Endometrial microvascular endothelial cells (primary cell): ENCODE data around the gene ZNF750. TPM values are rescaled to one million over a fixed set of nuclear protein-coding genes. Genes with fewer than 3 reads are reported as not detected.
"Not testable (repeated sequence)": the region's sequence is repeated elsewhere in the genome, so short reads cannot be mapped to it uniquely, and the experiment has no call there.

Experiments used
- in situ Hi-C: cut with HindIII; loops from 2 replicates; pipeline ENCODE4 v1.10.0; 2017; ENCODE audit warnings: low sequenced_read_pairs, low pct_unique_long_range_greater_than_20kb; ENCODE audit errors: inconsistent ontology term
- total RNA-seq: library from RNA; depleted of rRNA; stranded (reverse); fragments of >200 nt; gene quantifications from one replicate; pipeline ENCODE4 v1.2.3, GENCODE V29; 2015; ENCODE audit errors: inconsistent ontology term

Gene ZNF750
- total RNA-seq, 1 donor from 2014 or later = 0.09 TPM

GRCh38 chr17:82787081-82787848, 52.6 kb downstream of the ZNF750 start:
- in situ Hi-C loops = no loop called here

GRCh38 chr17:82786427-82786826, 53.4 kb downstream of the ZNF750 start:
- in situ Hi-C loops = no loop called here

DNA sequence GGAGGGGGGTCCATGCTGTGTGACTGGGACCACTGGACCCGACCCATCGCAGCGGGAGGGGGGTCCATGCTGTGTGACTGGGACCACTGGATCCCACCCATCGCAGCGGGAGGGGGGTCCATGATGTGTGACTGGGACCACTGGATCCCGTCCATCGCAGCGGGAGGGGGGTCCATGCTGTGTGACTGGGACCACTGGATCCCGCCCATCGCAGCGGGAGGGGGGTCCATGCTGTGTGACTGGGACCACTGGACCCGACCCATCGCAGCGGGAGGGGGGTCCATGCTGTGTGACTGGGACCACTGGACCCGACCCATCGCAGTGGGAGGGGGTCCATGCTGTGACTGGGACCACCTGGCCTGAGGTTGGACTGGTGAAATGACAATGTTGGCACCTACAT, 54.2 kb downstream of the ZNF750 start:
- in situ Hi-C loops = not testable (repeated sequence)

GRCh38 chr17:82783498-82783897, 56.3 kb downstream of the ZNF750 start:
- in situ Hi-C loops = no loop called here

- in situ Hi-C loops = no loop called here
Measured at GRCh38 chr17:82782657-82783207, 57.1 kb downstream of the ZNF750 start.

DNA sequence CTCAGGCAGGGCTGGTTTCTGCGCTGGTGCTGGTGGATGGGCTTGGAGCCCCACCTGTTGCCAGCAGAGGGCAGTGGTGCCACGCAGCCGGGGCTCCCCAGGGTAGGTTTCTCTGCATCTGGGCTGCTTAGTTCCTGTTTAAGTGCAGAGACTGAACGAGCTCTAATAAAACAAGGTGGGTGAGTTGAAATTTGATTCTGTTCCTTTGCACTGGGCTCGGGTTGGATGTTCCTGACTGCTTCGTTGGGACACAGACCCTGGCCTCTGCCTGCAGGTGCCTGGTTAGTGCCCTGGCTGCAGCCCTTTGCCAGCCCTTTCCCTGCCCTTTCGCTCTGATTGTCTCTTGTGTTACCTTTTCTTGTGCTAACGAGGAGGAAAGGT, 57.9 kb downstream of the ZNF750 start:
- in situ Hi-C loops = no loop called here

DNA sequence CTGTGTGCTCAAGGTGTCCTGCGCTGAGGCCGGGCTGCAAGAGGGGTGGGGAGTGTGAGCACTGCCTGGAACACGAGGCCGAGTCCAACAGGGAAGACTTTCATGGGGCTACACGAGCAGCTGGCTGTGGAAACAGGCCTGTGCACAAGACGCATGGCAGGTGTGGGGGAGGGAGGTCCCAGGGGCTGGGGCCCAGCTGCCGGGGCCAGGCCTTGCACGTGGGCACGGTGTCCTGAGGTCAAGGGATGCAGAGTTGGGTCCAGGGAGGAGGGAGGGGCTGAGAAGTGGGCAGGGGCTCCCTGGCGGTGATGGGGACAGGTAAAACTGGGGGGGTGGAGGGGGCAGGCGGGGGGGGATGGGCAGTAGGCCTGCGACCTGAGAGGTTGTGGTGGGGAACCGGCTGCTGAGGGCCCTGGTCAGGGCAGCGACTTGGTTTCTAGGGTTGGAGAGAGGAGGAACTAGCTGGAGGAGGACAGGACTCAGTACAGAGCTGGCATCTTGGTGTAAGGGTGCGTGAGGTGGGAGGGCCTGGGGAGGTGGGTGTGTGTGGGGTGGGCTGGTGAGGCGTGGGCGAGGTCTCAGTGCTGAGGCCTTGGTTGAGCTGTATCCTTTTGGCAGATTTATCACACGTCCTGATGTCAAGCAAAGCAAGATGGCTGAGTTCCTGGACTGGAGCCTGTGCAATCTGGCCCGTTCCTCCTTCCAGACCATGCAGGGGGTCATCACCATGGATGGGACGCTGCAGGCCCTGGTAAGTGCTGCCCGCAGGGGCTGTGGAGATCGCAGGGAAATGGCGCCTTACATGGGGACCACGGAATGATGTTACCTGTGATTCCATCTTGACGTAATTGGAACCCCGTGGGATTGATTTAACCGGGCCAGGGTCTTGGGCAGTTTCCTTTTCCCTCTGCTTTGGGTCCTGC, 58.6 kb downstream of the ZNF750 start:
- in situ Hi-C loops = no loop called here

DNA sequence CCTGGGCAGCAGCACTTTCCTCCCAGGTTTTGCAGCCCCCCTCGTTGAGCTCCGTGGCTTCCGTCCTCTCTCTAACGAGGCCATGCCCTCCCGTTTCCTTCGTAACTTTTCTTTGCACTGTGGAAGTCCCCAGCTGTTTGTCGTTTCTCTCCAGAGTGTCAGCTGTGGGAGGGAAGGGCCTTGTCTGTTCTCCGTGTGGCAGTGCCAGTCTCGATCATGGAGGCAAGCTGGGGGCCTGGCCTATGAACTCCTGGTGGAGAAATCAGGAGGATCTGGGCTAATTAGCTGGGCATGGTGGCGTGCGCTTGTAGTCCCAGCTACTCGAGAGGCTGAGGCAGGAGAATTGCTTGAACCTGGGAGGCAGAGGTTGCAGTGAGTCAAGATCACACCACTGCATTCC, 59.6 kb downstream of the ZNF750 start:
- in situ Hi-C loops = no loop called here

DNA sequence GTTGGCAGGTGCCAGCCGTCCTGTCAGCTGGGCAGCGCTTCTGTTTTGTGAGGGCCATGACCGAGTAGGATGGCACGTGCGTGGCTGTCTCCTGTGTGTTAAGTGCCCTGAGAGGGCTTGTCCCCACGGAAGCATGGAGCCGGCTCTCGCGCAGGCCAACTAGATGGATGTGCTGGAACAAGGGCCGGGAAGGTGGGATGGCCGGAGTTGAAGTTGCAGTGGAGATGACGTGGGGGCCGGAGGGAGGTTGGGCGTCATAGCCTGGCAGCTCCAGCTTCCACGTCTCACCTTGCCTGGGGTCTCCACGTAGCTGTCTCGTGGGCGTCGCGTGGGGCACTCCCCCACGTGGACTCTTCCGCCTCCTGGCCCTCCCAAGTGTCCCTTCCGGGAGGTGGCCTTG, 60.3 kb downstream of the ZNF750 start:
- in situ Hi-C loops = no loop called here

Other genes with a start within 250 kb of the ZNF750 start
- gene WDR45B, start 191.6 kb downstream of the ZNF750 start, total RNA-seq = 82.6 TPM
- gene RAB40B, start 141.3 kb downstream of the ZNF750 start, total RNA-seq = 11.9 TPM
- 24.3 TPM for gene FN3KRP, start 123.3 kb downstream of the ZNF750 start, total RNA-seq
- gene FN3K, start 104.4 kb downstream of the ZNF750 start, total RNA-seq = 0.93 TPM
- 88.0 TPM for gene TBCD, start 88.0 kb downstream of the ZNF750 start, total RNA-seq
- 11.9 TPM for gene METRNL, start 239.6 kb upstream of the ZNF750 start, total RNA-seq